GM12873 (cell line): Measurements from ENCODE around the gene C1QTNF6.

ENCODE experiments used
- TF ChIP-seq, protein P1 (sequence below): IDR thresholded peaks from 2 replicates; pipeline ENCODE4 v1.5.1; 2012; ENCODE audit warnings: low read depth, mild to moderate bottlenecking, moderate library complexity, low read length, control low read depth; ENCODE audit not compliant: insufficient read depth; ENCODE audit errors: missing control alignments

Gene C1QTNF6

DNA sequence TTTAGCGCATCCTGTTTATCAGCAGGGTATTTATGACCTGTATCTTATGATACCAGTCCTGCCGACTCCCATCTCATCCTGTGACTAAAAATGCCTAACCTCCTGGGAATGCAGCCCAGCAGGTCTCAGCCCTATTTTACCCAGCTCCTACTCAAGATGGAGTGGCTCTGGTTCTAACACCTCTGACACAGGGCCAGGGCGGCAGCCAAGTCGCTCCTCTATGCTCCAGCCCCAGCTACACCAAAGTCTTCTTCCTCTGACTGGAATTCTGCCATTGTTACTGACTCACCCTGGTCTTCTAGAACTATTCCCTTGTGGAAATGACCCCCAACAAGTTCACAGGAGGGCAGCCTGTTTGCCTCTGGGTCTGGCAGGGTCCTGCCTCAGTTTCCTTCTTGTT is 7.9 kb upstream of the C1QTNF6 start:
- TF ChIP-seq, protein P1, sequence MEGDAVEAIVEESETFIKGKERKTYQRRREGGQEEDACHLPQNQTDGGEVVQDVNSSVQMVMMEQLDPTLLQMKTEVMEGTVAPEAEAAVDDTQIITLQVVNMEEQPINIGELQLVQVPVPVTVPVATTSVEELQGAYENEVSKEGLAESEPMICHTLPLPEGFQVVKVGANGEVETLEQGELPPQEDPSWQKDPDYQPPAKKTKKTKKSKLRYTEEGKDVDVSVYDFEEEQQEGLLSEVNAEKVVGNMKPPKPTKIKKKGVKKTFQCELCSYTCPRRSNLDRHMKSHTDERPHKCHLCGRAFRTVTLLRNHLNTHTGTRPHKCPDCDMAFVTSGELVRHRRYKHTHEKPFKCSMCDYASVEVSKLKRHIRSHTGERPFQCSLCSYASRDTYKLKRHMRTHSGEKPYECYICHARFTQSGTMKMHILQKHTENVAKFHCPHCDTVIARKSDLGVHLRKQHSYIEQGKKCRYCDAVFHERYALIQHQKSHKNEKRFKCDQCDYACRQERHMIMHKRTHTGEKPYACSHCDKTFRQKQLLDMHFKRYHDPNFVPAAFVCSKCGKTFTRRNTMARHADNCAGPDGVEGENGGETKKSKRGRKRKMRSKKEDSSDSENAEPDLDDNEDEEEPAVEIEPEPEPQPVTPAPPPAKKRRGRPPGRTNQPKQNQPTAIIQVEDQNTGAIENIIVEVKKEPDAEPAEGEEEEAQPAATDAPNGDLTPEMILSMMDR, result no peak

DNA sequence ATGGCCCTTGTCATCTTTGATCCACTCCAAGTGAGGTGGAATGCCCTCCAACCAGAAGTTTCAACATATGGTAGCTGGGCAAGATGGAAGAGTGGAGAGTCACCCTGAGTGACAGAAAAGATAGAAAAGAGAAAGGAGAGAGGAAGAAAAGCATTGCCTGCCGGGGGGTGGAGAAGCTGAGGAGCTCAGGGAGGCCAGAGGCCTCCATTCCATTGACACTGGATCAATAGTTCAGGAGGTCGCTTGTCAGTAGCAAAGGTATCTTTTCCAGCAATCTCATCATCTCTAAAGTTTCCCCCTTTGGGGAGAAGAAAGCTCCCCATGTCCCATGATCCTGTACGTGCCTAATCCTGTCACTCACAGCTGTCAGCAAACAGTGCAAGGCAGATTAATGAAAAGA is 6.7 kb upstream of the C1QTNF6 start:
- TF ChIP-seq, protein P1, result no peak

GRCh38 chr22:37193629-37194191 is 5.7 kb upstream of the C1QTNF6 start:
- TF ChIP-seq, protein P1, result no peak

GRCh38 chr22:37192741-37193140 is 4.7 kb upstream of the C1QTNF6 start:
- TF ChIP-seq, protein P1, result no peak

- TF ChIP-seq, protein P1, result no peak
Observed at GRCh38 chr22:37192204-37192603, 4.2 kb upstream of the C1QTNF6 start.

- TF ChIP-seq, protein P1, result no peak
Observed at GRCh38 chr22:37190262-37190780, 2.3 kb upstream of the C1QTNF6 start.

DNA sequence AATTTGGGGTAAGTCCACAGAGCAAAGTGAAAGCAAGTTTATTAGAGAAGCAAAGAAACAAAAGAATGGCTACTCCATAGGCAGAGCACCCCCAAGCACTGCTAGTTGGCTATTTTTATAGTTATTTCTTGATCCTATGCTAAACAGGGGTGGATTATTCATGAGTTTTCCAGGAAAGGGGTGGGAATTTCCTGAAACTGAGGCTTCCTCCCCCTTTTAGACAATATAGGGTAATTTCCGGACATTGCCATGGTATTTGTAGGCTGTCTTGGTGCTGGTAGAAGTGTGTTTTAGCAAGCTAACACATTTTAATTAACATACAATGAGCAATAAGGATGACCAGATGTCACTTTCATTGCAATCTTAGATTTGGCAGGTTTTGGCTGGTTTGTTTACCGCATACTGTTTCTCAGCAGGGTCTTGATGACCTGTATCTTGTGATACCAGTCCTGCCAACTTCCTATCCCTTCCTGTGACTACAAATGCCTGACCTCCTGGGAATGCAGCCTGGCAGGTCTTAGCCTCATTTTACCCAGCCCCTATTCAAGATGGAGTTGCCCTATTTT is 937 bp upstream of the C1QTNF6 start:
- TF ChIP-seq, protein P1, result no peak
